HEK293 (cell line): ENCODE data around the gene STYK1.

ENCODE experiments used
- CTCF ChIA-PET: fragments of 350-600 bp; formaldehyde crosslinking; extraction: SDS; loops from one replicate; lab custom pipeline; 2021; ENCODE audit warnings: antibody characterized with exemption; lab: Yijun Ruan, JAX
- POLR2A ChIA-PET: fragments of 300-600 bp; formaldehyde crosslinking; extraction: SDS; loops from one replicate; lab custom pipeline; 2020; ENCODE audit warnings: antibody characterized with exemption, inconsistent platforms; lab: Yijun Ruan, JAX
- H3K27ac ChIP-seq: fragments of 200-500 bp; sonication (Bioruptor generic); 2 replicates; pipeline ENCODE4 v1.5.1; 2014; ENCODE audit warnings: low read depth, low read length, control low read depth, inconsistent platforms; ENCODE audit errors: extremely low read depth
- H3K36me3 ChIP-seq, 2 experiments: fragments of 200-500 bp in 1 of 2; sonication (Bioruptor generic) in 1 of 2; 1 replicate in 1 of 2; 2 replicates in 1 of 2; pipeline ENCODE4 v1.5.1; 2014 to 2017; ENCODE audit warnings: inconsistent platforms in 2 of 2, low read length in 2 of 2; ENCODE audit not compliant: control insufficient read depth in 2 of 2, insufficient read depth in 1 of 2
- H3K4me1 ChIP-seq: fragments of 200-500 bp; sonication (Bioruptor generic); 2 replicates; pipeline ENCODE4 v1.5.1; 2014; ENCODE audit warnings: mild to moderate bottlenecking, low read length, inconsistent platforms; ENCODE audit not compliant: control insufficient read depth, insufficient read depth
- H3K4me3 ChIP-seq: 2 replicates; pipeline ENCODE4 v1.5.1; 2011; ENCODE audit warnings: low read depth, mild to moderate bottlenecking, control low read depth, low read length, moderate library complexity
- H3K9me3 ChIP-seq: fragments of 200-500 bp; sonication (Bioruptor generic); 2 replicates; pipeline ENCODE4 v1.5.1; 2014; ENCODE audit warnings: low read depth, low read length, inconsistent platforms; ENCODE audit not compliant: control insufficient read depth, insufficient read depth
- BCL11B ChIP-seq: fragments of 450-650 bp; formaldehyde crosslinking; IDR thresholded peaks from 2 replicates; pipeline ENCODE4 v1.5.1; 2016; ENCODE audit warnings: low read depth, missing biosample characterization, missing genetic modification characterization
- HOXC10 ChIP-seq: sonication (generic); formaldehyde crosslinking; IDR thresholded peaks from 2 replicates; pipeline ENCODE4 v1.8.1; 2023; ENCODE audit warnings: mild to moderate bottlenecking, missing genetic modification reagents
- IKZF3 ChIP-seq: fragments of 450-650 bp; IDR thresholded peaks from 2 replicates; pipeline ENCODE4 v1.5.0; 2018; ENCODE audit warnings: missing biosample characterization, mild to moderate bottlenecking, missing genetic modification characterization, moderate library complexity
- KLF1 ChIP-seq: fragments of 450-650 bp; formaldehyde crosslinking; IDR thresholded peaks from 2 replicates; pipeline ENCODE4 v1.5.1; 2016; ENCODE audit warnings: missing biosample characterization, missing genetic modification characterization
- PRDM1 ChIP-seq: fragments of 450-650 bp; formaldehyde crosslinking; IDR thresholded peaks from 2 replicates; pipeline ENCODE4; 2016; ENCODE audit warnings: missing biosample characterization, missing genetic modification characterization
- SCRT1 ChIP-seq: fragments of 450-650 bp; formaldehyde crosslinking; IDR thresholded peaks from 2 replicates; pipeline ENCODE4 v1.5.1; 2016; ENCODE audit warnings: missing biosample characterization, missing genetic modification characterization, borderline replicate concordance
- SCRT2 ChIP-seq: fragments of 450-650 bp; formaldehyde crosslinking; IDR thresholded peaks from 2 replicates; pipeline ENCODE4 v1.5.1; 2016; ENCODE audit warnings: missing biosample characterization, missing genetic modification characterization
- SP2 ChIP-seq: fragments of 450-650 bp; formaldehyde crosslinking; IDR thresholded peaks from 2 replicates; pipeline ENCODE4 v1.5.1; 2016; ENCODE audit warnings: missing biosample characterization, missing genetic modification characterization
- SP3 ChIP-seq: fragments of 450-650 bp; formaldehyde crosslinking; IDR thresholded peaks from 2 replicates; pipeline ENCODE4 v1.5.1; 2016; ENCODE audit warnings: missing biosample characterization, missing genetic modification characterization
- ZBTB20 ChIP-seq: fragments of 450-650 bp; formaldehyde crosslinking; IDR thresholded peaks from 2 replicates; pipeline ENCODE4 v1.5.1; 2016; ENCODE audit warnings: missing biosample characterization, missing genetic modification characterization
- ZBTB8A ChIP-seq: fragments of 450-650 bp; formaldehyde crosslinking; IDR thresholded peaks from 2 replicates; pipeline ENCODE4 v1.5.1; 2016; ENCODE audit warnings: missing biosample characterization, missing genetic modification characterization
- ZEB2 ChIP-seq: fragments of 450-650 bp; formaldehyde crosslinking; IDR thresholded peaks from 2 replicates; pipeline ENCODE4 v1.5.1; 2016; ENCODE audit warnings: missing biosample characterization, missing genetic modification characterization
- ZFP69B ChIP-seq: fragments of 450-650 bp; formaldehyde crosslinking; IDR thresholded peaks from 2 replicates; pipeline ENCODE4 v1.5.1; 2016; ENCODE audit warnings: missing biosample characterization, missing genetic modification characterization
- ZNF10 ChIP-seq: fragments of 450-650 bp; formaldehyde crosslinking; IDR thresholded peaks from 2 replicates; pipeline ENCODE4 v1.5.1; 2017; ENCODE audit warnings: missing biosample characterization, missing genetic modification characterization
- ZNF335 ChIP-seq: fragments of 450-650 bp; formaldehyde crosslinking; conservative IDR thresholded peaks from 2 replicates; pipeline ENCODE4 v1.5.1; 2016; ENCODE audit warnings: missing biosample characterization, missing genetic modification characterization
- ZNF341 ChIP-seq: fragments of 450-650 bp; formaldehyde crosslinking; IDR thresholded peaks from 2 replicates; pipeline ENCODE4; 2016; ENCODE audit warnings: low read depth, missing biosample characterization, missing genetic modification characterization
- ZNF394 ChIP-seq: fragments of 450-650 bp; formaldehyde crosslinking; IDR thresholded peaks from 2 replicates; pipeline ENCODE4 v1.5.1; 2016; ENCODE audit warnings: missing biosample characterization, missing genetic modification characterization, mild to moderate bottlenecking, moderate library complexity, borderline replicate concordance
- ZNF510 ChIP-seq: fragments of 450-650 bp; formaldehyde crosslinking; IDR thresholded peaks from 2 replicates; pipeline ENCODE4 v1.5.1; 2018; ENCODE audit warnings: mild to moderate bottlenecking, missing genetic modification characterization, missing biosample characterization; ENCODE audit not compliant: insufficient replicate concordance
- ZNF558 ChIP-seq: fragments of 450-650 bp; formaldehyde crosslinking; IDR thresholded peaks from 2 replicates; pipeline ENCODE4 v1.5.1; 2016; ENCODE audit warnings: missing biosample characterization, missing genetic modification characterization
- ZNF596 ChIP-seq: fragments of 450-650 bp; IDR thresholded peaks from 2 replicates; pipeline ENCODE4 v1.5.0; 2018; ENCODE audit warnings: missing biosample characterization, mild to moderate bottlenecking, missing genetic modification characterization, moderate library complexity
- ZNF600 ChIP-seq: fragments of 450-650 bp; formaldehyde crosslinking; IDR thresholded peaks from 2 replicates; pipeline ENCODE4 v1.5.1; 2016; ENCODE audit warnings: missing biosample characterization, missing genetic modification characterization
- ZNF629 ChIP-seq: fragments of 450-650 bp; formaldehyde crosslinking; IDR thresholded peaks from 2 replicates; pipeline ENCODE4 v1.5.1; 2017; ENCODE audit warnings: missing biosample characterization, missing genetic modification characterization
- ZNF660 ChIP-seq: fragments of 450-650 bp; IDR thresholded peaks from 2 replicates; pipeline ENCODE4 v1.5.1; 2018; ENCODE audit warnings: missing biosample characterization, mild to moderate bottlenecking, missing genetic modification characterization
- ZNF707 ChIP-seq: fragments of 450-650 bp; formaldehyde crosslinking; IDR thresholded peaks from 2 replicates; pipeline ENCODE4 v1.5.1; 2016; ENCODE audit warnings: missing biosample characterization, missing genetic modification characterization
- ZNF777 ChIP-seq: fragments of 450-650 bp; formaldehyde crosslinking; IDR thresholded peaks from 2 replicates; pipeline ENCODE4 v1.5.1; 2017; ENCODE audit warnings: missing biosample characterization, missing genetic modification characterization, borderline replicate concordance
- ZNF792 ChIP-seq: fragments of 450-650 bp; formaldehyde crosslinking; IDR thresholded peaks from 2 replicates; pipeline ENCODE4 v1.5.1; 2016; ENCODE audit warnings: missing biosample characterization, missing genetic modification characterization
- ZSCAN16 ChIP-seq: fragments of 450-650 bp; formaldehyde crosslinking; IDR thresholded peaks from 2 replicates; pipeline ENCODE4 v1.5.1; 2016; ENCODE audit warnings: missing biosample characterization, missing genetic modification characterization
- TF ChIP-seq, protein P1 (sequence below): fragments of 450-650 bp; formaldehyde crosslinking; optimal IDR thresholded peaks from 2 replicates; pipeline ENCODE3; 2016; ENCODE audit warnings: missing biosample characterization, mild to moderate bottlenecking, missing genetic modification characterization
- TF ChIP-seq, protein P2 (sequence below): fragments of 450-650 bp; formaldehyde crosslinking; IDR thresholded peaks from 2 replicates; pipeline ENCODE4 v1.5.1; 2016; ENCODE audit warnings: missing biosample characterization, missing genetic modification characterization
- TF ChIP-seq, protein P3 (sequence below): fragments of 450-650 bp; formaldehyde crosslinking; IDR thresholded peaks from 2 replicates; pipeline ENCODE4 v1.5.1; 2016; ENCODE audit warnings: missing biosample characterization, missing genetic modification characterization
- TF ChIP-seq, protein P4 (sequence below): fragments of 450-650 bp; formaldehyde crosslinking; IDR thresholded peaks from 2 replicates; pipeline ENCODE4 v1.5.1; 2016; ENCODE audit warnings: missing biosample characterization, missing genetic modification characterization

The STYK1 gene

DNA sequence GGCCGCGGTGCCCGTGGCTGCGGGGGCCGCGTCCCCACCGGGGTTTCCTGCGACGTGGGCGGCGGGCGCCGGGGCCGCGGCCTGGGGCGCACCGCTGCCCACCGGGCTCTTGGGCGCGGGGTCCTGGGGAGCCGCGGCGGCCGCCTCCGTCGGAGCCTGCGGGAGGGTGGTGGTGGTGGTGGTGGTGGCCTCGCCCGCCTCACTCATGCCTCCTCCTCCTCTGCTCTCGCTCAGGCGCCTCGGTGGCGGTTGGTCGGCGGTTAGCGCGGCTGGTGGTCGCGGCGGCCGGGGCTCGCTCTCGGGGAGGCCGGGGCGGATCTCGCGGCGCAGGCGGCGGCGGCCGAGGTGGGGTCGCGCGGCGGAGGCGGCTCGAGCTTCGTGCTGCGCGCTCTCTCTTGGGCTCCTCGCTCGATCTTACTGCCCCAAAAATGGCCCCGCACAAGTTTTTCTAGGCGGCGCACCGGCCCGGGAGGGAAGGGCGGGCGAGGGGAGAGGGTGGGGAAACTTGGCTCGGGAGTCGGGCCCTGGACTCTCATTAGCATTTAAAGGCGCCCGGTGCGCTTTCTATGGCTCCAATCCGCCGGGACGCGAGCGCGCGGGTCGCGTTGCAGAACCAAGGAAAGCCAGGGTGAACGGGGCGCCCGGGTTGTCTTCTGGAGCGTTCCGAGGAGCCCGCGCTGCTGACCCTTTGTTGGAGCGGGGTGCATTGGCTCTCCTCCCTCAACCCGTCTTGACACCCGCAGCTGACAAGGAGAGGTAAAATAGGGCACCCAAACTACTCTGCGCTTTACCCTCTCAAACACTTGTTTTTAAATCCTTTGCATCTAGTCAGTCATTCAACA, 49.3 kb upstream of the STYK1 start, which contains the start of gene YBX3:
YBX3 (minus strand) TSS at position 419 of the 842 bp plus-strand sequence; CDS start at position 207, 212 bp downstream.
- H3K4me3 ChIP-seq: peak within 1 kb of the TSS; percentile 99
- no peaks in the 10 kb centered on the region for H3K9me3 ChIP-seq
- ChIA-PET POLR2A (interaction anchor here (0.6 to 1.5 kb wide), 3 partner anchors 30 to 448 kb away, joined by 3 to 5 read pairs (median 3); partner anchors contain the start of gene SMIM10L1), CTCF (interaction anchor here (3.5 kb wide), 1 partner anchor 27 kb away, joined by 21 read pairs; no protein-coding TSS in a partner anchor)
- no peaks in the 10 kb centered on the region for H3K36me3 ChIP-seq
- peaks cover 25% of the 10 kb centered on the region for H3K4me1 ChIP-seq
- peak within 1 kb of the TSS; percentile 96 for H3K27ac ChIP-seq
- TF ChIP-seq ZNF792 (no peak), ZNF335 (0 out of 2 replicates have a peak, but pooled peaks have one; percentile 11), ZNF629 (0 out of 2 replicates have a peak, but pooled peaks have one; percentile 30), KLF1 (tag by site-specific recombination) (peak; percentile 22; the same call in 1 of the 2 replicates), BCL11B (no peak), HOXC10 (0 out of 2 replicates have a peak, but pooled peaks have one; percentile 69), PRDM1 (tag by site-specific recombination) (0 out of 2 replicates have a peak, but pooled peaks have one; percentile 7), SP2 (peak; percentile 47), ZNF600 (tag by site-specific recombination) (peak; percentile 36), ZNF558 (tag by site-specific recombination) (no peak), IKZF3 (tag by site-specific recombination) (0 out of 2 replicates have a peak, but pooled peaks have one; percentile 40), ZBTB20 (tag by site-specific recombination) (peak; percentile 90; the same call in 1 of the 2 replicates), ZBTB8A (tag by site-specific recombination) (peak; percentile 71), ZNF341 (tag by site-specific recombination) (peak; percentile 15; the same call in 1 of the 2 replicates), ZNF707 (tag by site-specific recombination) (no peak), ZNF10 (tag by site-specific recombination) (0 out of 2 replicates have a peak, but pooled peaks have one; percentile 8), SCRT2 (tag by site-specific recombination) (peak; percentile 40; the same call in 1 of the 2 replicates), ZEB2 (tag by site-specific recombination) (no peak), ZSCAN16 (tag by site-specific recombination) (no peak), ZNF394 (tag by site-specific recombination) (0 out of 2 replicates have a peak, but pooled peaks have one; percentile 15), ZNF660 (0 out of 2 replicates have a peak, but pooled peaks have one; percentile 35), SCRT1 (tag by site-specific recombination) (0 out of 2 replicates have a peak, but pooled peaks have one; percentile 38), ZNF510 (tag by site-specific recombination) (no peak), ZFP69B (tag by site-specific recombination) (peak; percentile 47; the same call in 1 of the 2 replicates), ZNF596 (tag by site-specific recombination) (peak; percentile 81), ZNF777 (no peak), SP3 (tag by site-specific recombination) (peak; percentile 49)
- TF ChIP-seq, protein P1, sequence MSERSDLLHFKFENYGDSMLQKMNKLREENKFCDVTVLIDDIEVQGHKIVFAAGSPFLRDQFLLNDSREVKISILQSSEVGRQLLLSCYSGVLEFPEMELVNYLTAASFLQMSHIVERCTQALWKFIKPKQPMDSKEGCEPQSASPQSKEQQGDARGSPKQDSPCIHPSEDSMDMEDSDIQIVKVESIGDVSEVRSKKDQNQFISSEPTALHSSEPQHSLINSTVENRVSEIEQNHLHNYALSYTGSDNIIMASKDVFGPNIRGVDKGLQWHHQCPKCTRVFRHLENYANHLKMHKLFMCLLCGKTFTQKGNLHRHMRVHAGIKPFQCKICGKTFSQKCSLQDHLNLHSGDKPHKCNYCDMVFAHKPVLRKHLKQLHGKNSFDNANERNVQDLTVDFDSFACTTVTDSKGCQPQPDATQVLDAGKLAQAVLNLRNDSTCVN (tag by site-specific recombination): peak; percentile 59
- TF ChIP-seq, protein P2, sequence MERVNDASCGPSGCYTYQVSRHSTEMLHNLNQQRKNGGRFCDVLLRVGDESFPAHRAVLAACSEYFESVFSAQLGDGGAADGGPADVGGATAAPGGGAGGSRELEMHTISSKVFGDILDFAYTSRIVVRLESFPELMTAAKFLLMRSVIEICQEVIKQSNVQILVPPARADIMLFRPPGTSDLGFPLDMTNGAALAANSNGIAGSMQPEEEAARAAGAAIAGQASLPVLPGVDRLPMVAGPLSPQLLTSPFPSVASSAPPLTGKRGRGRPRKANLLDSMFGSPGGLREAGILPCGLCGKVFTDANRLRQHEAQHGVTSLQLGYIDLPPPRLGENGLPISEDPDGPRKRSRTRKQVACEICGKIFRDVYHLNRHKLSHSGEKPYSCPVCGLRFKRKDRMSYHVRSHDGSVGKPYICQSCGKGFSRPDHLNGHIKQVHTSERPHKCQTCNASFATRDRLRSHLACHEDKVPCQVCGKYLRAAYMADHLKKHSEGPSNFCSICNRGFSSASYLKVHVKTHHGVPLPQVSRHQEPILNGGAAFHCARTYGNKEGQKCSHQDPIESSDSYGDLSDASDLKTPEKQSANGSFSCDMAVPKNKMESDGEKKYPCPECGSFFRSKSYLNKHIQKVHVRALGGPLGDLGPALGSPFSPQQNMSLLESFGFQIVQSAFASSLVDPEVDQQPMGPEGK (tag by site-specific recombination): peak; percentile 42
- TF ChIP-seq, protein P3, sequence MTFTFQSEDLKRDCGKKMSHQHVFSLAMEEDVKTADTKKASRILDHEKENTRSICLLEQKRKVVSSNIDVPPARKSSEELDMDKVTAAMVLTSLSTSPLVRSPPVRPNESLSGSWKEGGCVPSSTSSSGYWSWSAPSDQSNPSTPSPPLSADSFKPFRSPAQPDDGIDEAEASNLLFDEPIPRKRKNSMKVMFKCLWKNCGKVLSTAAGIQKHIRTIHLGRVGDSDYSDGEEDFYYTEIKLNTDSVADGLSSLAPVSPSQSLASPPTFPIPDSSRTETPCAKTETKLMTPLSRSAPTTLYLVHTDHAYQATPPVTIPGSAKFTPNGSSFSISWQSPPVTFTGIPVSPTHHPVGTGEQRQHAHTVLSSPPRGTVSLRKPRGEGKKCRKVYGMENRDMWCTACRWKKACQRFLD: no peak
- TF ChIP-seq, protein P4, sequence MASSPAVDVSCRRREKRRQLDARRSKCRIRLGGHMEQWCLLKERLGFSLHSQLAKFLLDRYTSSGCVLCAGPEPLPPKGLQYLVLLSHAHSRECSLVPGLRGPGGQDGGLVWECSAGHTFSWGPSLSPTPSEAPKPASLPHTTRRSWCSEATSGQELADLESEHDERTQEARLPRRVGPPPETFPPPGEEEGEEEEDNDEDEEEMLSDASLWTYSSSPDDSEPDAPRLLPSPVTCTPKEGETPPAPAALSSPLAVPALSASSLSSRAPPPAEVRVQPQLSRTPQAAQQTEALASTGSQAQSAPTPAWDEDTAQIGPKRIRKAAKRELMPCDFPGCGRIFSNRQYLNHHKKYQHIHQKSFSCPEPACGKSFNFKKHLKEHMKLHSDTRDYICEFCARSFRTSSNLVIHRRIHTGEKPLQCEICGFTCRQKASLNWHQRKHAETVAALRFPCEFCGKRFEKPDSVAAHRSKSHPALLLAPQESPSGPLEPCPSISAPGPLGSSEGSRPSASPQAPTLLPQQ: peak; percentile 66
